Endothelial cell (in vitro differentiated cells): ENCODE data around the gene SPTBN4. TPM values are rescaled to one million over a fixed set of nuclear protein-coding genes. Genes with fewer than 3 reads are reported as not detected.

ENCODE experiments used
- DNase-seq: peaks from one replicate; pipeline ENCODE4 v3.0.0; 2021; ENCODE audit warnings: low spot score
- H3K27ac Mint-ChIP-seq: one replicate; pipeline ENCODE4 v1.8.0; 2021; ENCODE audit warnings: mixed read lengths, inconsistent platforms; ENCODE audit not compliant: unreplicated experiment
- H3K27me3 Mint-ChIP-seq: one replicate; pipeline ENCODE4 v1.8.0; 2021; ENCODE audit warnings: mild to moderate bottlenecking, moderate library complexity, mixed read lengths, inconsistent platforms; ENCODE audit not compliant: unreplicated experiment
- H3K36me3 Mint-ChIP-seq: one replicate; pipeline ENCODE4 v1.8.0; 2021; ENCODE audit warnings: mild to moderate bottlenecking, low read depth, mixed read lengths, inconsistent platforms; ENCODE audit not compliant: unreplicated experiment
- H3K4me1 Mint-ChIP-seq: one replicate; pipeline ENCODE4 v1.8.0; 2021; ENCODE audit warnings: mild to moderate bottlenecking, mixed read lengths, inconsistent platforms; ENCODE audit not compliant: unreplicated experiment
- H3K4me3 Mint-ChIP-seq: one replicate; pipeline ENCODE4 v1.8.0; 2021; ENCODE audit warnings: mild to moderate bottlenecking, mixed read lengths, inconsistent platforms; ENCODE audit not compliant: unreplicated experiment
- H3K9me3 Mint-ChIP-seq: one replicate; pipeline ENCODE4 v1.8.0; 2021; ENCODE audit warnings: mixed read lengths, inconsistent platforms; ENCODE audit not compliant: unreplicated experiment
- total RNA-seq: library from RNA; stranded (reverse); fragmentation: NEBNext Ultra II Directional; extraction: Animal tissue kit (Norgen Biotek cat#: 25700); gene quantifications from one replicate; pipeline ENCODE4 v1.2.1, GENCODE V29; 2021; ENCODE audit not compliant: unreplicated experiment
- TF ChIP-seq, protein P1 (sequence below): fragments of 200-600 bp; sonication (generic); IDR thresholded peaks from one replicate; pipeline ENCODE4 v1.5.0; 2021; ENCODE audit warnings: antibody characterized with exemption; ENCODE audit not compliant: unreplicated experiment

Gene SPTBN4
- total RNA-seq, 1 donor from 2014 or later, result 0.49 TPM

GRCh38 chr19:40570313-40571004 lies 103.7 kb downstream of the SPTBN4 start:
- H3K4me3 Mint-ChIP-seq, result peak overlapping the region; percentile 83
- no peak overlapping the region for H3K27ac Mint-ChIP-seq
- DNase-seq, result peak; percentile 98
- peaks cover 27% of the 10 kb centered on the region for H3K27me3 Mint-ChIP-seq
- H3K36me3 Mint-ChIP-seq, result no peaks in the 10 kb centered on the region
- TF ChIP-seq, protein P1, sequence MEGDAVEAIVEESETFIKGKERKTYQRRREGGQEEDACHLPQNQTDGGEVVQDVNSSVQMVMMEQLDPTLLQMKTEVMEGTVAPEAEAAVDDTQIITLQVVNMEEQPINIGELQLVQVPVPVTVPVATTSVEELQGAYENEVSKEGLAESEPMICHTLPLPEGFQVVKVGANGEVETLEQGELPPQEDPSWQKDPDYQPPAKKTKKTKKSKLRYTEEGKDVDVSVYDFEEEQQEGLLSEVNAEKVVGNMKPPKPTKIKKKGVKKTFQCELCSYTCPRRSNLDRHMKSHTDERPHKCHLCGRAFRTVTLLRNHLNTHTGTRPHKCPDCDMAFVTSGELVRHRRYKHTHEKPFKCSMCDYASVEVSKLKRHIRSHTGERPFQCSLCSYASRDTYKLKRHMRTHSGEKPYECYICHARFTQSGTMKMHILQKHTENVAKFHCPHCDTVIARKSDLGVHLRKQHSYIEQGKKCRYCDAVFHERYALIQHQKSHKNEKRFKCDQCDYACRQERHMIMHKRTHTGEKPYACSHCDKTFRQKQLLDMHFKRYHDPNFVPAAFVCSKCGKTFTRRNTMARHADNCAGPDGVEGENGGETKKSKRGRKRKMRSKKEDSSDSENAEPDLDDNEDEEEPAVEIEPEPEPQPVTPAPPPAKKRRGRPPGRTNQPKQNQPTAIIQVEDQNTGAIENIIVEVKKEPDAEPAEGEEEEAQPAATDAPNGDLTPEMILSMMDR, result peak; percentile 42
- H3K9me3 Mint-ChIP-seq, result no peaks in the 10 kb centered on the region
- peaks cover 9% of the 10 kb centered on the region for H3K4me1 Mint-ChIP-seq

DNA sequence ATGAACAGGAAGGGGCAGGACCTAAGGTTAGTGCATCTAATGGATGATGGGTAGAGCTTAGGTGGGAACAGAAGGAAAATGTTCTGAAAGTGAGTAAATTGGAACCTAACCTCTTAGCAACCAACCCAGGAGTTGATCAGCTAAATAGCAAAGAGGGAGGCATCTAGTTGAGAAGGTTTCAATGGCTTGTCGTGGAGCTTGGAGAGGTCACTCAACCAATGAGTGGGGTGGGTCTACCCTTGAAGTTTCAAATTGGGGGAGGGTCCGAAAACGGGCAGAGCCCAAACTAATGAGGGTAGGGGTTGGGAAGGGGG lies 104.2 kb downstream of the SPTBN4 start:
- peak overlapping the region; percentile 19 for H3K4me3 Mint-ChIP-seq
- H3K9me3 Mint-ChIP-seq, result no peaks in the 10 kb centered on the region
- peaks cover 9% of the 10 kb centered on the region for H3K4me1 Mint-ChIP-seq
- H3K27ac Mint-ChIP-seq, result no peak overlapping the region
- TF ChIP-seq, protein P1, result peak; percentile 4
- no peaks in the 10 kb centered on the region for H3K36me3 Mint-ChIP-seq
- peaks cover 27% of the 10 kb centered on the region for H3K27me3 Mint-ChIP-seq
- no peak for DNase-seq

DNA sequence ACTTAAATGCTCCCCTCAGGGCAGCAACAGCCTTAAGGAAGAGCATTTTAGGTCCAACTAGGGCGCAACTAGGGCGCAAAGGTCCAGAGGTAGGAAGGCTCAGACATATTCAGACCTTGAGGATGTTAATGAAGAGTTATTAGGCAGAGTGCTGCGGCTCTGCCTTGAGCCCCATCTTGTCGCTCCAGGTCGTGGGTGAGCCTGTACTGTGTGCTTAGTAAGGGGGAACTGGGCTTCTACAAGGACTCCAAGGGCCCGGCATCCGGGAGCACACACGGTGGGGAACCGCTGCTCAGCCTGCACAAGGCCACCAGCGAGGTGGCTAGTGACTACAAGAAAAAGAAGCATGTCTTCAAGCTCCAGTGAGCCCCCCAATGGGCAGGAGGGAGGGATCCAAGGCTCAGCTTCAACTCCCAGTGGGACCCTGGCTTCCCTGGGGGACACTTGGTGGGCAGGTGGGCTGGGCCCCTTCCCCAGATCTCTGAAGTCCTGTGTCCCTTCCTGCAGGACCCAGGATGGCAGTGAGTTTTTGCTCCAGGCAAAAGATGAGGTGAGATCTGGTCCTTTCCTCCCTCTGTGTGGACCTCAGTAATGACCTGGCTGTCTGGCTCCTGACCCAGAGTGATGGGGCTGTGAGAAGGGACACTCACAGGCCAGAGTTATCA lies 105.2 kb downstream of the SPTBN4 start:
- DNase-seq, result no peak
- TF ChIP-seq, protein P1, result no peak
- Mint-ChIP-seq H3K27ac (no peak overlapping the region), H3K9me3 (no peaks in the 10 kb centered on the region), H3K4me3 (no peak overlapping the region), H3K27me3 (peaks cover 26% of the 10 kb centered on the region), H3K4me1 (peaks cover 9% of the 10 kb centered on the region), H3K36me3 (no peaks in the 10 kb centered on the region)

DNA sequence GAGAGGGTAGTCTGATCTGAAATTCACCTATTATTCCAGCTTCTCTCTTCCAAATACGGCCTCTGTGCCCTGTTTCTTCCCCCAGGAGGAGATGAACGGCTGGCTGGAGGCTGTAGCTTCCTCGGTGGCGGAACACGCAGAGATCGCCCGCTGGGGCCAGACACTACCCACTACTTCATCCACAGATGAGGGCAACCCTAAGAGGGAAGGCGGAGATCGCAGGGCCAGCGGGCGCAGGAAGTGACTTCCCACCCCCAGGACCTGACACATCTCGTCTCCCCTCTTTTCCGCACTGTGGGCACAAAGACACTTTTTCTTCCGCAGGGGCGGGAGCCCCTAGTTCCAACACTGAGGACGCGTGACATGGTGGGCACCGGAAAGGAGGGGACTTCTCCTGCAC lies 108.5 kb downstream of the SPTBN4 start:
- TF ChIP-seq, protein P1, result no peak
- no peak for DNase-seq
- H3K27ac Mint-ChIP-seq, result no peak overlapping the region
- peaks cover 18% of the 10 kb centered on the region for H3K27me3 Mint-ChIP-seq
- no peak overlapping the region for H3K4me3 Mint-ChIP-seq
- peaks cover 5% of the 10 kb centered on the region for H3K36me3 Mint-ChIP-seq
- H3K9me3 Mint-ChIP-seq, result no peaks in the 10 kb centered on the region
- H3K4me1 Mint-ChIP-seq, result peaks cover 11% of the 10 kb centered on the region

GRCh38 chr19:40576151-40576584 lies 109.4 kb downstream of the SPTBN4 start:
- DNase-seq, result no peak
- H3K36me3 Mint-ChIP-seq, result peaks cover 11% of the 10 kb centered on the region
- TF ChIP-seq, protein P1, result no peak
- peaks cover 11% of the 10 kb centered on the region for H3K4me1 Mint-ChIP-seq
- no peak overlapping the region for H3K27ac Mint-ChIP-seq
- peak overlapping the region; percentile 91 for H3K4me3 Mint-ChIP-seq
- peaks cover 13% of the 10 kb centered on the region for H3K27me3 Mint-ChIP-seq
- H3K9me3 Mint-ChIP-seq, result no peaks in the 10 kb centered on the region
